T-cell (primary cell): Measurements from ENCODE around the gene NAA11. TPM values are rescaled to one million over a fixed set of nuclear protein-coding genes. Genes with fewer than 3 reads are reported as not detected.
"Not testable (repeated sequence)": the region's sequence is repeated elsewhere in the genome, so short reads cannot be mapped to it uniquely, and the experiment has no call there.

ENCODE experiments used
- ATAC-seq, 4 experiments: fragments of 200-7000 bp in 3 of 4; fragments of 150-1000 bp in 1 of 4; cut with Tn5 transposase; replicated peaks in 1 of 4; 1 replicate in 3 of 4; 2 replicates in 1 of 4; pipeline ENCODE4 v1.10.0; 2021; ENCODE audit warnings: moderate library complexity in 3 of 4, mild to moderate bottlenecking in 2 of 4, moderate number of reproducible peaks in 1 of 4
- CTCF ChIA-PET, 2 donors: fragments of 300-600 bp; sonication (Branson Sonifier 250); formaldehyde crosslinking; loops; one replicate each; lab custom pipeline; 2022; ENCODE audit warnings: antibody characterized with exemption in 2 of 2; lab: Charles Lee
- POLR2A ChIA-PET, 2 donors: fragments of 300-600 bp; sonication (Branson Sonifier 250); formaldehyde crosslinking; loops; one replicate each; lab custom pipeline; 2022; ENCODE audit warnings: antibody characterized with exemption in 2 of 2; lab: Charles Lee
- DNase-seq, 35 experiments: peaks; one replicate each; pipeline versions ENCODE4 v3.0.0 to v3.0.0-alpha.2; 2013 to 2023
- H3K27ac ChIP-seq: one replicate; pipeline ENCODE4 v1.5.1; 2013; ENCODE audit warnings: low read length
- H3K27me3 ChIP-seq, 2 experiments: replicated peaks in 1 of 2; 1 replicate in 1 of 2; 2 replicates in 1 of 2; pipeline versions ENCODE4 v1.6.1 to v1.7.0; 2013; ENCODE audit warnings: low read length in 1 of 2, mixed read lengths in 1 of 2; ENCODE audit not compliant: control insufficient read depth in 2 of 2, insufficient read depth in 2 of 2; ENCODE audit errors: extremely low read depth in 1 of 2
- H3K36me3 ChIP-seq, 2 donors: 1 replicate in 1 of 2; 2 replicates in 1 of 2; pipeline versions ENCODE4 v1.6.1 to v1.7.0; 2013; ENCODE audit warnings: low read length in 1 of 2; ENCODE audit not compliant: control insufficient read depth in 2 of 2, insufficient read depth in 1 of 2; ENCODE audit errors: extremely low read depth in 1 of 2
- H3K4me1 ChIP-seq, 2 experiments: 1 replicate in 1 of 2; 2 replicates in 1 of 2; pipeline versions ENCODE4 v1.6.1 to v1.7.0; 2013; ENCODE audit warnings: low read length in 2 of 2, mixed read lengths in 1 of 2; ENCODE audit not compliant: insufficient read depth in 2 of 2, control insufficient read depth in 1 of 2; ENCODE audit errors: extremely low read depth in 1 of 2
- H3K4me3 ChIP-seq, 2 donors: 1 replicate in 1 of 2; 2 replicates in 1 of 2; pipeline versions ENCODE4 v1.5.1 to v1.7.0; 2013; ENCODE audit warnings: mild to moderate bottlenecking in 2 of 2, low read length in 1 of 2, moderate library complexity in 1 of 2; ENCODE audit not compliant: control insufficient read depth in 1 of 2; ENCODE audit errors: extremely low read depth in 1 of 2
- H3K9me3 ChIP-seq: 2 replicates; pipeline ENCODE4 v1.7.0; 2013
- H3K27ac Mint-ChIP-seq, 2 donors: one replicate each; pipeline ENCODE4 v1.8.0; 2020 to 2021; ENCODE audit warnings: mild to moderate bottlenecking in 2 of 2, mixed read lengths in 2 of 2
- H3K27me3 Mint-ChIP-seq, 2 donors: one replicate each; pipeline ENCODE4 v1.8.0; 2021 to 2022; ENCODE audit warnings: mixed read lengths in 2 of 2
- H3K36me3 Mint-ChIP-seq: one replicate; pipeline ENCODE4 v1.8.0; 2021; ENCODE audit warnings: mixed read lengths
- H3K4me1 Mint-ChIP-seq, 3 donors: one replicate each; pipeline ENCODE4 v1.8.0; 2020 to 2022; ENCODE audit warnings: mixed read lengths in 3 of 3, mild to moderate bottlenecking in 1 of 3
- H3K4me3 Mint-ChIP-seq, 3 donors: one replicate each; pipeline ENCODE4 v1.8.0; 2020 to 2022; ENCODE audit warnings: mild to moderate bottlenecking in 3 of 3, mixed read lengths in 3 of 3, moderate library complexity in 3 of 3
- H3K9me3 Mint-ChIP-seq, 3 donors: one replicate each; pipeline ENCODE4 v1.8.0; 2020 to 2022; ENCODE audit warnings: mixed read lengths in 3 of 3
- WGBS: methylation state at CpG from one replicate; pipeline ENCODE4 v1.1.5; 2013; ENCODE audit warnings: missing lambda C conversion rate; ENCODE audit not compliant: insufficient coverage; 5-methylcytosine and 5-hydroxymethylcytosine counted together
- total RNA-seq, 35 experiments: library from RNA in 6 of 35; stranded (reverse) in 6 of 35; fragments of 120-200 nt in 1 of 35; gene quantifications; one replicate each; pipeline versions ENCODE4 v1.2.1 to v1.2.4 and lab custom pipeline; 2013 to 2026

The NAA11 gene
- total RNA-seq, 5 donors from 2014 or later (not counting 1 experiment from before 2014, with no cell fraction given) = not detected

DNA sequence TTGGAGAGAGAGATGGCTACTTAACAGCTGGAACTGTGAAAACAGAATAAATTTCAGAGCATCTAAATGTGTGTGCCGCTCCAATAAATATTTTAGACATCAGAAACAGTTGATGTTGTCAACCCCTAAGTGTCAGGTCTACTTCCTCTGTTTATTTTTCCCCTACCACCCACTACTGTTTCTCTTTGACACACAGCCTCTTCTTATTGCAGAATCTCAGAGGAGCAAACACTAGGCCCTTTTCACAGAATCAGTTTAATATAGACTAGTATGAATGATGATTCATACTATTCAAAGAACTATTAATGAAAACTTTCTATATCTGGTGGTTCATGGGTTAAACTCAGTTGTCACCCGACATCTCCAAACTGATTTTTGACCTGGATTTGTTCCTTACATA, 33.9 kb downstream of the NAA11 start:
- H3K27ac Mint-ChIP-seq = no peak overlapping the region
- CTCF ChIA-PET = no interaction called here
- H3K36me3 Mint-ChIP-seq = no peaks in the 10 kb centered on the region
- Histone ChIP-seq H3K9me3 (no peaks in the 10 kb centered on the region), H3K27me3 (no peaks in the 10 kb centered on the region), H3K36me3 (no peaks in the 10 kb centered on the region), H3K4me3 (no peak overlapping the region), H3K4me1 (no peaks in the 10 kb centered on the region), H3K27ac (no peak overlapping the region)
- no peaks in the 10 kb centered on the region for H3K4me1 Mint-ChIP-seq
- ATAC-seq (no peak), DNase-seq (no peak)
- 60% methylated on average over 1 of the region's 2 CpGs for WGBS
- POLR2A ChIA-PET = no interaction called here
- H3K9me3 Mint-ChIP-seq = no peaks in the 10 kb centered on the region
- H3K27me3 Mint-ChIP-seq = peaks cover 0 to 2% of the 10 kb centered on the region in 2 donors
- no peak overlapping the region for H3K4me3 Mint-ChIP-seq

GRCh38 chr4:79290376-79290775, 35.5 kb downstream of the NAA11 start:
- H3K27me3 Mint-ChIP-seq = peaks cover 0 to 2% of the 10 kb centered on the region in 2 donors
- CTCF ChIA-PET = no interaction called here
- Histone ChIP-seq H3K27me3 (no peaks in the 10 kb centered on the region), H3K36me3 (no peaks in the 10 kb centered on the region), H3K4me1 (no peaks in the 10 kb centered on the region), H3K9me3 (no peaks in the 10 kb centered on the region), H3K4me3 (no peak overlapping the region), H3K27ac (no peak overlapping the region)
- no peak overlapping the region for H3K27ac Mint-ChIP-seq
- POLR2A ChIA-PET = no interaction called here
- H3K36me3 Mint-ChIP-seq = no peaks in the 10 kb centered on the region
- no peak for ATAC-seq
- H3K9me3 Mint-ChIP-seq = no peaks in the 10 kb centered on the region
- no peak for DNase-seq
- H3K4me3 Mint-ChIP-seq = no peak overlapping the region
- no peaks in the 10 kb centered on the region for H3K4me1 Mint-ChIP-seq
- WGBS = 56% methylated on average over 3 of the region's 4 CpGs

- ATAC-seq (no peak), DNase-seq (no peak)
- POLR2A ChIA-PET = no interaction called here
- H3K27ac ChIP-seq = no peak overlapping the region
- no peak overlapping the region for H3K27ac Mint-ChIP-seq
- no peaks in the 10 kb centered on the region for H3K9me3 ChIP-seq
- H3K27me3 ChIP-seq = no peaks in the 10 kb centered on the region
- no peak overlapping the region for H3K4me3 Mint-ChIP-seq
- no peaks in the 10 kb centered on the region for H3K4me1 ChIP-seq
- H3K4me3 ChIP-seq = no peak overlapping the region
- no CpG with 5 or more reads among the region's 1 CpG for WGBS
- peaks cover 0 to 2% of the 10 kb centered on the region in 2 donors for H3K27me3 Mint-ChIP-seq
- no peaks in the 10 kb centered on the region for H3K4me1 Mint-ChIP-seq
- H3K36me3 Mint-ChIP-seq = no peaks in the 10 kb centered on the region
- CTCF ChIA-PET = no interaction called here
- no peaks in the 10 kb centered on the region for H3K36me3 ChIP-seq
- no peaks in the 10 kb centered on the region for H3K9me3 Mint-ChIP-seq
Observed at GRCh38 chr4:79288185-79288584, 37.7 kb downstream of the NAA11 start.

- Mint-ChIP-seq H3K4me1 (no peaks in the 10 kb centered on the region), H3K36me3 (no peaks in the 10 kb centered on the region), H3K27me3 (peaks cover 0 to 2% of the 10 kb centered on the region in 2 donors), H3K4me3 (no peak overlapping the region), H3K9me3 (no peaks in the 10 kb centered on the region), H3K27ac (no peak overlapping the region)
- Histone ChIP-seq H3K27me3 (no peaks in the 10 kb centered on the region), H3K36me3 (no peaks in the 10 kb centered on the region), H3K4me3 (no peak overlapping the region), H3K9me3 (no peaks in the 10 kb centered on the region), H3K4me1 (no peaks in the 10 kb centered on the region), H3K27ac (no peak overlapping the region)
- no peak for DNase-seq
- ChIA-PET POLR2A (no interaction called here), CTCF (no interaction called here)
- ATAC-seq = no peak
Observed at GRCh38 chr4:79287718-79288117, 38.1 kb downstream of the NAA11 start.

GRCh38 chr4:79287076-79287475, 38.8 kb downstream of the NAA11 start:
- Mint-ChIP-seq H3K27ac (no peak overlapping the region), H3K4me3 (no peak overlapping the region), H3K36me3 (no peaks in the 10 kb centered on the region), H3K27me3 (peaks cover 0 to 2% of the 10 kb centered on the region in 2 donors), H3K4me1 (no peaks in the 10 kb centered on the region), H3K9me3 (no peaks in the 10 kb centered on the region)
- ATAC-seq (no peak), DNase-seq (no peak)
- no CpG with 5 or more reads among the region's 2 CpGs for WGBS
- no peaks in the 10 kb centered on the region for H3K4me1 ChIP-seq
- POLR2A ChIA-PET = no interaction called here
- CTCF ChIA-PET = no interaction called here
- no peaks in the 10 kb centered on the region for H3K27me3 ChIP-seq
- no peaks in the 10 kb centered on the region for H3K9me3 ChIP-seq
- H3K27ac ChIP-seq = no peak overlapping the region
- no peaks in the 10 kb centered on the region for H3K36me3 ChIP-seq
- no peak overlapping the region for H3K4me3 ChIP-seq

- ATAC-seq (no peak), DNase-seq (no peak)
- Histone ChIP-seq H3K9me3 (no peaks in the 10 kb centered on the region), H3K27ac (no peak overlapping the region), H3K4me3 (no peak overlapping the region), H3K4me1 (no peaks in the 10 kb centered on the region), H3K36me3 (no peaks in the 10 kb centered on the region), H3K27me3 (no peaks in the 10 kb centered on the region)
- ChIA-PET POLR2A (no interaction called here), CTCF (no interaction called here)
- no peaks in the 10 kb centered on the region for H3K9me3 Mint-ChIP-seq
- no peak overlapping the region for H3K27ac Mint-ChIP-seq
- H3K27me3 Mint-ChIP-seq = no peaks in the 10 kb centered on the region
- no peak overlapping the region for H3K4me3 Mint-ChIP-seq
- no peaks in the 10 kb centered on the region for H3K4me1 Mint-ChIP-seq
- WGBS = no CpG with 5 or more reads among the region's 1 CpG
- H3K36me3 Mint-ChIP-seq = no peaks in the 10 kb centered on the region
Observed at GRCh38 chr4:79281566-79282359, 44.1 kb downstream of the NAA11 start.

DNA sequence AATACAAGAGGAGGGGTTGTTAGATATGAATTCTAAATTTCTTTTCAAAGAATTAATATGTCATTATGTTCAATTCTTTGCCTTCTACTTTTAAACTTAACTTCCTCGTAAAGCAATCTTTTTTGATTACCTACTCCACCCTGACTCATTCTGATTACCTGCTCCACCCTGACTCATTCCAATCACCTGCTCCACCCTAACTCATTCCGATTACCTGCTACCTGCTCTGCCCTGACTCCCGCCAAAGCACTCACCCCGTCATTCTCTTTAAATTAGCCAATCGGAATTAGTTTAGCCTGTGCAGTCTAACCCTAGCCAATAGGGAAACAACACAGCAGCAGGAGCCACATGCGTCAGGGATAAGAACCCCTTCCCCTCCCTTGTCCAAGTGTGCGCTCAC, 48.4 kb downstream of the NAA11 start:
- H3K36me3 Mint-ChIP-seq, DNase-seq, CTCF ChIA-PET, H3K27me3 Mint-ChIP-seq, H3K27ac ChIP-seq, H3K9me3 ChIP-seq, H3K4me3 ChIP-seq, H3K36me3 ChIP-seq, H3K4me1 ChIP-seq, H3K9me3 Mint-ChIP-seq, H3K4me1 Mint-ChIP-seq, H3K4me3 Mint-ChIP-seq, POLR2A ChIA-PET, ATAC-seq, H3K27ac Mint-ChIP-seq, H3K27me3 ChIP-seq: not testable (repeated sequence)
- no CpG with 5 or more reads among the region's 7 CpGs for WGBS
